NCI-H2081 (cell line): ENCODE measurements around the gene KRT74.

Source experiments
- DNase-seq, 2 experiments: peaks; one replicate each; lab custom pipeline; 2025; lab: John Stamatoyannopoulos, UW

Gene KRT74

DNA sequence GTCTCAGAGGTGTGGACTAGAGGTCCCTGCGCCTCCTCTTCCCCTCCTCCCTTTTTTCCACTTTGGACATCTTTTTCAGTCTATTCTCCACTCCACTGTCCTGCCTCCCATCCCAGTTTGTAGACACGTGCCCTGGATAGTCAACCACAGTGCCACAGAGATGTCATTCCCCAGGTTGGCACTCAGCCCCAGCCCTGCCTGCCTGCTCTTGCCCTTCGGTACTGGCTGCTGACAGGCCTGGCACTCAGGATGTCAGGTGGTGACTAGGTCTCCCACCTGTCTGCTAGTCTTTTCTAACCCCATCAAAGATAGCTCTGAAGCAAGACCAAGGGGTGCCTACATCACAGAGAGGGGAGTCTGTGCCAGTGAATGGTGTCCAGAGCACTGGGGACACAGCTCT, 36.5 kb downstream of the KRT74 start:
- DNase-seq = no peak

DNA sequence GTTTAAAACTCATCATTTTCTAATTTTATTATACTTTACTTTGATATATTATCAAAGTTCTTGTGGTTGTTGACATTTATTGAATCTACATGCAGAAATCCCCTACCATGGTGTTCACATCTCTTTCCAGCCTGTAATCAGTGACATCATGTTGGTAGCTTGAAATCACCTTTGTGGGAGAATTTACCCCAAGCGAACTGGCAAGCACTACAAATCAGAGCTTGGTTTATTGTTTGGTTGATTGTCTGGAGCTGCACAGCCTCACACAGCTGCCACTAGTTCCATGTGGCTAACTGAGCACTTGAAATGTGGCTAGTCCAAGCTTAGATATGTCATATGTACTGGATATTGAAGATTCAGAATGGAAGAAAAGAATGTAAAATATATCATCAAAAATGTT, 38.1 kb downstream of the KRT74 start:
- DNase-seq = no peak

- DNase-seq = no peak
Observed at GRCh38 chr12:52534482-52534881, 39.2 kb downstream of the KRT74 start.

GRCh38 chr12:52533686-52534470, 39.8 kb downstream of the KRT74 start:
- DNase-seq = no peak

- DNase-seq = no peak
Observed at GRCh38 chr12:52532636-52533035, 41.0 kb downstream of the KRT74 start.

- DNase-seq = no peak
Observed at GRCh38 chr12:52531566-52532300, 41.9 kb downstream of the KRT74 start.

DNA sequence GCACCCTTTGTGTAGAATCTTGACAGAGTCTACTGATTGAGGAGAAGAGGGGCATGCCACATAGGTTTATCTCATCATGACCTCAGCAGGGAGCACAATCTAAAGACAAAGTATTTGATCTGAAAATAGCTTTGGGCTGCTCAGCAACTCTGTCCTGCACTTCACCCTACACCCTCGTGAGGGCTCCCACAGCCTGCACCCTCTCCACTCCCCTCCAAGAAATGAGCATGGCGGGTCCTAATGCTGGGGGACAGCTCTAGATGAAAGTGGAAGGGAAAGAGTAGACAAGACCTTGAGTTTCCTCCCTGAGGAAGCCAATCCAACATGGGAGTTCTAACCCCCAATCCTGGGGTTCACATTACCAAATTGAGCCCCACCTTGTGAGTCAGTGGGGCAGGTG, 42.7 kb downstream of the KRT74 start:
- DNase-seq = no peak

- no peak for DNase-seq
Observed at GRCh38 chr12:52530366-52530765, 43.3 kb downstream of the KRT74 start.

GRCh38 chr12:52529846-52530245, 43.8 kb downstream of the KRT74 start:
- DNase-seq = no peak

- no peak for DNase-seq
Observed at GRCh38 chr12:52529417-52529816, 44.2 kb downstream of the KRT74 start.

DNA sequence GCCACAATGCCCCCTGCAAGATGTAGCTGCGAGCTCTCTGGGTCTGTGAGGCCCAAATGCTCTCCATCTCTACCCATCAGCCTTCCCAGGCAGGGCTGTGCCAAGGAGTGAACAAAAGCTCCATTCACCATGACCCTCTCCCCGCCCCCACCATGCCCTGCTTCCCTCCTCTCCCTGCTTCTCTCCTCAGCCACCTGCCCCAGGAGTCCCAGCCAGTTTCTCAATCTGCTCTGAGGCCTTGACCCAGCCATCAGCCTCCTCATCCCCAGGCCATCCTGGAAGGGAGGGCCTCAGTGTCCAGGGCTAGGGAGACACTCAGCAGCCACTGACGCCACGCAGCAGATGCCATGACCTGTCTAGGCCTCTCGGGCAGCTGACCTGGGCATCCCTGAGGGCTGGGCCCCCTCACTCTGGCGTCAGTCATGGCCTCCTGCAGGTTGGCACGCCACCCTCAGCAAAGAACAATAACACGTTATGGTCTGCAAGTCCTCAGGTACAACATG, 45.0 kb downstream of the KRT74 start:
- DNase-seq = no peak

- no peak for DNase-seq
Observed at GRCh38 chr12:52527121-52527800, 46.4 kb downstream of the KRT74 start.

GRCh38 chr12:52526511-52526951, 47.1 kb downstream of the KRT74 start:
- no peak for DNase-seq

DNA sequence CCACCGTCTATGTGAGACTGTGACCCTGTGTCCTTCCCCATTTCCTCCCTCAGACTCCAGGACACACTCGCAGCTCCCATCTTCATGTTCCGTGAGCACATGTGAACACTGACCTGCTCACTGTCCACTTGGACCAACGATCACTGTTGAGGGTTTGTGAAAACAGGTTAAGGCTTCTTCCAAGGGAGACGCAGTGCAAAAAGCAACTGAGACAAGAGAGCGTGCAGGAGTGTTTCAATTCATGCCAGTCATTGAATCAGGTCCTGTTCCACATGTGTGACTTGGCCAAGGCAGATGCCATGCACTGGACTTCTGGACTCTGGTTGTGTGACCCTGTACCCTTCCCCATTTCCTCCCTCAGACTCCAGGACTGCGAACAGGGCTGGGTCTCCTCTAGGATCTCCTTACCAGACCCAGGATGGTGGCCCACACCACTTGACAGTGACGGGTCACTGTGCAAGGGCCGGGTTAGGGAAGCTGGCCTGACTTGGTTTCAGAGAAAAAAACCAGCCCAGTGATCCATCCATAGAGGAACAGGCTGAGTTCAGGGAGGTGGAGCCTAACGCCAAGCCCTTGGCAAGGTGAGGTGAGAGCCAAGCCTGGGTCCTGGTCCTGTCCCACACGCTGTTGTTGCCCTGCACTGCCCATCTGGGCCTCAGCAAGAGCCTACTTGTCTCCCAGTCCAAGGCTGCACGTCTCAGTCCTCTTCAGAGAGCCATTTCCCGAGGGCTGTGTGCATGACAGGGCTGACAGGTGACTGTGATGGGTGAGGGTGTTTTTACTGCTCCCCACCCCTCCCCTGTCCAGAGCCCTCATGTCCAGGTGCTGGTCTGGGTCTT, 47.8 kb downstream of the KRT74 start:
- DNase-seq = no peak

DNA sequence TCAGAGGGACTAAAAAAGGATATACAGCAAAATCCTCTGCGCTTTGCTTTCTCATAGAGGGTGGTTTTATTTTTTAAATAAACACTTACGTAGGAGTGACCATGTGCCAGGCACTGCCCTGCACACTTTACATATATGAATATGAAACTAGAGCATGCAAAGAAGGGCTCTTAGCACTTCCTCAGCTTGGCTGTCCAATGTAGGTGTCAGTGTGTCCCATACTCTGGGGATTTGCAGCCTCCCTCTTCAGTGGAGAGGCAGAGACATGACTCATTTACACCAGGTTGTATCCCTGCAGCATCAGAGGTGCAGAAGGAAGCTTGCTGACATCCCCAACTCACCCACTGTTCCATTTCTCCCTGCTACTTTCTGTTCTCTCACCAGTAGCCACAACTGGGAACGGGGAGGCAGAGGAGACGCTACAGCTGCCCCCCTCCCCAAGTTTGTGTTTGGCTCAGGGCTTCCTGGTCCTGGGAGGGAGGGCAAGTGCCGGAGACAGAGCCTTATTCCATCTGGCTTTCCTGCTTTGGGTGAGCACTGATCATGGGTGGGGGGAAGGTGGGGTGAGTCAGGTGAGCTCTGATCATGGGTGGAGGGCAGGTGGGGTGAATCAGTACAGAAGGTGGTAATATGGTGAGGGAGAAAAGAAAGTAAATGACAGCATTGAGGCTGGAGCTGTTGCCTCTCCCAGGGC, 48.6 kb downstream of the KRT74 start:
- no peak for DNase-seq

DNA sequence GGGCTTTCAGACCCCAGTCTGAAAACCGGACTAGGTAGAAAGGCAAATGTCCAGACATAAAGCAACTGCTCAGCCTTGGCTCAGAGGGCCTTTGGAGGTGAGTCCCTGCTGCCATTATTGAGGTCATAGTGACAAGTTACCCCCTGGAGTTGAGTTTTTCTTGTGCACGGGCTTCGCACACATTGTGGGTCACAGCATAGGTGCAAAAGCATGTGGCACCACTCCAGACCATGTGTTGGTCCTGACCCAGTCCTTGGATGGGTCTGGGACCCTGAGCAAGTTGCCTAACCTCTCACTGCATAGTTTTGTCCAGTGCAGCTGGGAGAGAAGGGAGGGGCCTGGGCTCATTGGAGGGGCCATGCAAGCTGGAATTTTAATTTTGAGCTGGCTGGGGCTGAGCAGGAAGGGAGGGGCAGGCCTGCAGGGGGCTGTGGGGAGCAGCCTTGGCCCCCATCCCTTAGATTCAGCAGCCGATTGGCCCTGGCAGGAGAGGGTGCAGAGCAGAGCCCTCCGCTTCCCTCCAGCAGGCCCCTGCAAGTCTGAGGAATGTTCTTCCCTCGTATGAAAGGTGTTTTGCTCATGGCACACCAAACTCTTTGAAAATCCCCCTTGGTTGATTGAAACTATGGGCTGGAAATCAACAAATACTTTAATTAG, 49.3 kb downstream of the KRT74 start:
- no peak for DNase-seq

DNA sequence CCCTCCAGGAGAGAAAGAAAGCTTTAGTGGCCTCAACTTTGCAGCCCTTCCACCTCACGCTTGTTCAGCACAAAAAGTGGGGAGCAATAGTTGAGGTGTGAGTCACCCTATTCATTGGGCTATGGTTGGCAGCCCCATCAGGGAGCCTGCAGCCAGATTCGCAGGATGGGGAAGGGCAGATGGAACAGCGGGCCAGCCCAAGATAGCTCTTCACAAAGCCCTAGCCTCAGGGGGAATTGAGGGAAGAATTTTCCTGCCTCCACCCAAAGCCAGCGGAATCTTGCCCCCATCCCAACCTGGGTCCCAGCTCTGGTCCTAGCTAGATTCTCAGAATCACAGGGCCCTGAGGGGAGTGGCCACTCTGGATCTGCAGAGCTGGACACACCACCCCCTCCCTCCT, 49.8 kb downstream of the KRT74 start:
- DNase-seq = no peak

DNA sequence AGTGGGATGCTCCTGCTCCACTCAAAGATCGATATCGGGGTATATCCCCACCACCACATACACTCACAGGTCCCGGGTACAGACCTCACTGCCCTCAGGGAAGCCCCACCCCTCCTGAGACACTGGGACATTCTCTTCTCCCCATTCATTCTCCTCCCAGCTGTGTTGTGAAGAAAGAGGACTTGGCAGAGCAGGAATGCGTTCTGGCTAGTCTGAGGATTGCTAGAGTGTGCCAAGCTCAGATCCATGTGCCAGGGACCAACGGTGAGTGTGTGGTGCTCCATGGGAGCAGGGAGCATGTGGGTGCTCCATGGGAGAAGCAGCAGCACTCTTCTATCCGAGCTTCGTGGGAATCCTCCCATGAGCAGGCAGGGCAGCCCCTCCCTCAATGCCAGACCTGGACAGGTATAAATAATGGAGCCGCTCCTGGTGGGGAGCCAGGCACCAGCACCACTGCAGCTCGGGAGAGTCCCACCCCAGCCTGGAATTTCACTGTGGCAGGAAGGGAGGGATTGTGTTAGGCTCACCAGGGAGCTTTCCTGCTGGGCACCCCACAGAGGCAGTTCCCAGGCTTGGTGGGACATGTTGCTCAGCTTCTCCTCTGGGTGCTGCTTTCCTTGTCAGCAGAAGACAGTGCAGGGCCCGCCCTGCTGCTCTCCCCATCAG, 51.2 kb downstream of the KRT74 start:
- peak in 1 of 2 experiments; percentile 6 for DNase-seq

DNA sequence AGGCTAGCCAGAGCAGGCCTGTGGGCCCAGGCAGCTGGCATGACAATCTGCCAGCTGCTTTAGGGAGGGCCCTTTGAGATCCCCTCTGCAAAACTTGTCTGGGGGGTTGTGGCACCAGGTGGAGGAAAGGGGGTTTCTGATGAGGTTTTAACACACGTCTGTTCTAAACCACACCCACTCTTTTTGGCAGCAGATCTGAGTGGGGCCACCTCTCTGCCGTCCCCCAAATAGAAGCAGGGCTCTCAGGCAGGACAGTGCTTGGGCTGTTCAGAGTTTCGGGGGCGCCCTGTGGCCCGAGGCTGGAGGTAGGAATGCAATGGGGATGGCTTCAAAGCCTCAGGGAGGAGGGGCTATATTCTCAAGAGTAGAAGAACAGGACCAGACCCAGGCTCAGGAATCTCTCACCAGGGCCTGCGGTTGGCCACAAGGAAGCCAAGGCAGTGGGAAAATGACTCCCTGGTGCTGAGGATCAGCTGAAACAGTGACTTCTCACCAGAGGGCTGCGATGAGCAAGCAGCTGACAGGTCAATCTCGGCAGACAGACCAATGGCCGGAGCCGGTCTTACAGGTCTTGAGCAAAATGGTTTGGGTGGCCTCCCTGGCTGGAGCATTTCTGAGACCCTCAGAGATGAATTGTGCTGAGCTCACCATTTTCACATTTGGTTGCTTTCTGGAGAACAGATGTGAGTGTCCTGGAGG, 51.9 kb downstream of the KRT74 start:
- no peak for DNase-seq
